Osteocyte (in vitro differentiated cells): ENCODE measurements around the gene ADAMTS2. TPM values are rescaled to one million over a fixed set of nuclear protein-coding genes. Genes with fewer than 3 reads are reported as not detected.

ENCODE experiments used
- DNase-seq: peaks from one replicate; pipeline ENCODE4 v3.0.0; 2021; ENCODE audit warnings: mixed read lengths; ENCODE audit not compliant: unreplicated experiment; ENCODE audit errors: extremely low spot score
- H3K27ac Mint-ChIP-seq: one replicate; pipeline ENCODE4 v1.8.0; 2021; ENCODE audit warnings: mild to moderate bottlenecking, mixed read lengths; ENCODE audit not compliant: unreplicated experiment
- H3K27me3 Mint-ChIP-seq: one replicate; pipeline ENCODE4 v1.8.0; 2021; ENCODE audit warnings: mixed read lengths; ENCODE audit not compliant: unreplicated experiment
- H3K36me3 Mint-ChIP-seq: one replicate; pipeline ENCODE4 v1.8.0; 2021; ENCODE audit warnings: mixed read lengths; ENCODE audit not compliant: unreplicated experiment
- H3K4me1 Mint-ChIP-seq: one replicate; pipeline ENCODE4 v1.8.0; 2021; ENCODE audit warnings: mixed read lengths; ENCODE audit not compliant: unreplicated experiment
- H3K4me3 Mint-ChIP-seq: one replicate; pipeline ENCODE4 v1.8.0; 2021; ENCODE audit warnings: mild to moderate bottlenecking, moderate library complexity, mixed read lengths; ENCODE audit not compliant: unreplicated experiment
- H3K9me3 Mint-ChIP-seq: one replicate; pipeline ENCODE4 v1.8.0; 2021; ENCODE audit warnings: mixed read lengths; ENCODE audit not compliant: unreplicated experiment
- total RNA-seq: library from RNA; stranded (reverse); gene quantifications from 2 replicates; pipeline ENCODE4 v1.2.1, GENCODE V29; 2021
- TF ChIP-seq, protein P1 (sequence below): fragments of 200-600 bp; sonication (generic); IDR thresholded peaks from 2 replicates; pipeline ENCODE4 v1.5.0; 2021; ENCODE audit warnings: antibody characterized with exemption, mild to moderate bottlenecking, moderate library complexity

The ADAMTS2 gene
- total RNA-seq, 1 donor from 2014 or later: 12.2 TPM

DNA sequence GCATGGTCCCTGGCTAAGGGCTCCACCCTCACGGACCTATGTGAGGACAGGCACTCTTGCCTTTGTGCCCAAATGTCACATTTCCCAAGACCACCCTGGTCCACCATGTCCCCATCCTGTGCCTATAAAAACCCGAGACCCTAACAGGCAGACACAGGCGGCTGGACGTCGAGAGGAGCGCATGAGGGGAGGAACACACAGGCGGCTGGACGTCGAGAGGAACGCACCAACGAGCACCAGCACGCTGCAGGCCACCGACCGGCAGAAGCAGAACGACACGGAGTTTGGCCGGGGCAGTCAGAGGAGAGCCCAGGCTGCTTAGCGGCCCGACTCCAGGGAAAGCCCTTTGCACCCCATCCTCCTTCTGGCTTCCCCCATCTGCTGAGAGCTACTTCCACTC lies 119.9 kb downstream of the ADAMTS2 start:
- no peak overlapping the region for H3K27ac Mint-ChIP-seq
- peaks cover 24% of the 10 kb centered on the region for H3K9me3 Mint-ChIP-seq
- TF ChIP-seq, protein P1, sequence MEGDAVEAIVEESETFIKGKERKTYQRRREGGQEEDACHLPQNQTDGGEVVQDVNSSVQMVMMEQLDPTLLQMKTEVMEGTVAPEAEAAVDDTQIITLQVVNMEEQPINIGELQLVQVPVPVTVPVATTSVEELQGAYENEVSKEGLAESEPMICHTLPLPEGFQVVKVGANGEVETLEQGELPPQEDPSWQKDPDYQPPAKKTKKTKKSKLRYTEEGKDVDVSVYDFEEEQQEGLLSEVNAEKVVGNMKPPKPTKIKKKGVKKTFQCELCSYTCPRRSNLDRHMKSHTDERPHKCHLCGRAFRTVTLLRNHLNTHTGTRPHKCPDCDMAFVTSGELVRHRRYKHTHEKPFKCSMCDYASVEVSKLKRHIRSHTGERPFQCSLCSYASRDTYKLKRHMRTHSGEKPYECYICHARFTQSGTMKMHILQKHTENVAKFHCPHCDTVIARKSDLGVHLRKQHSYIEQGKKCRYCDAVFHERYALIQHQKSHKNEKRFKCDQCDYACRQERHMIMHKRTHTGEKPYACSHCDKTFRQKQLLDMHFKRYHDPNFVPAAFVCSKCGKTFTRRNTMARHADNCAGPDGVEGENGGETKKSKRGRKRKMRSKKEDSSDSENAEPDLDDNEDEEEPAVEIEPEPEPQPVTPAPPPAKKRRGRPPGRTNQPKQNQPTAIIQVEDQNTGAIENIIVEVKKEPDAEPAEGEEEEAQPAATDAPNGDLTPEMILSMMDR: no peak
- H3K4me1 Mint-ChIP-seq: no peaks in the 10 kb centered on the region
- H3K36me3 Mint-ChIP-seq: no peaks in the 10 kb centered on the region
- H3K4me3 Mint-ChIP-seq: no peak overlapping the region
- peak; percentile 77 for DNase-seq
- H3K27me3 Mint-ChIP-seq: no peaks in the 10 kb centered on the region

DNA sequence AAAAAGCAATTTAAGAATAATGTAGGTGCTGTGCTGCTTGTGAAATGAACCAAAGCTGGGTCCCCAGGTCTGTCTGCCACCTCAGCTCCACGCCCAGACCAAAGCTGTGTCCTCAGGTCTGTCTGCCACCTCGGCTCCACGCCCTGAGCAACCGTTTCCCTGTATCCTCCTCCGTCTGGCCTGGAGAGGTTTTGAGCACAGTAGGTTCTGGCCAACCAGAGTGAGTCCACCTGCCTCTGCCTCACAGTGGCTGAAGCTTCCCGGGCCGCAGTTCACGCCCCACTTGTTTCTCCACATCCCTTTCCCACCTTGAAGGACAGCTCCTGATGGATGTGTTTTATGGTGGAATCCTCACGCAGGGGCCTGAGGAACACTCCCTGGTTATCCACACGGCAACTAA lies 120.5 kb downstream of the ADAMTS2 start:
- H3K9me3 Mint-ChIP-seq: peaks cover 25% of the 10 kb centered on the region

DNA sequence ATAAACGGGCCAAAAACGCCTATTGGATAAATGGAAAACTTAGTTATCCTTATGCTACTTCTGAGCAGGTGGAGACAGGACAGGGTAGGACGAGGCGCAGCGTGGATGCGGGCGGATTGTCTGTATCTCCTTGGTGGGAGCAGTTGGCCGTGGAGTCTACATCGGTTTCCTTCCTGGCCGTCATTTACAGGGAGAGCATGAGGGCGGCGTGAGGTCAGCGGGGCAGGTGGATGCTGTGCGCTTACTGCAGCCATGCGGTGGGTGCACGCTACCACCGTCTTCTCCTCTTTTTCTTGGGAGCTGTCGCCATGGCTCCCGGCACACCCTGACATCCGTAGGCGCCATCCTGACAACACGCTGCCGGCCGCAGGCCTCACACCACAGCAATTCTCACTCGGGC lies 121.3 kb downstream of the ADAMTS2 start:
- TF ChIP-seq, protein P1: no peak
- Mint-ChIP-seq H3K9me3 (peaks cover 25% of the 10 kb centered on the region), H3K4me1 (no peaks in the 10 kb centered on the region), H3K36me3 (no peaks in the 10 kb centered on the region), H3K4me3 (no peak overlapping the region), H3K27ac (no peak overlapping the region), H3K27me3 (no peaks in the 10 kb centered on the region)
- DNase-seq: no peak

More for the DNA sequence above, 120.5 kb downstream of the ADAMTS2 start:
- H3K4me3 Mint-ChIP-seq: no peak overlapping the region
- no peak overlapping the region for H3K27ac Mint-ChIP-seq
- TF ChIP-seq, protein P1: no peak
- no peaks in the 10 kb centered on the region for H3K36me3 Mint-ChIP-seq
- DNase-seq: peak; percentile 71
- H3K4me1 Mint-ChIP-seq: no peaks in the 10 kb centered on the region
- no peaks in the 10 kb centered on the region for H3K27me3 Mint-ChIP-seq

DNA sequence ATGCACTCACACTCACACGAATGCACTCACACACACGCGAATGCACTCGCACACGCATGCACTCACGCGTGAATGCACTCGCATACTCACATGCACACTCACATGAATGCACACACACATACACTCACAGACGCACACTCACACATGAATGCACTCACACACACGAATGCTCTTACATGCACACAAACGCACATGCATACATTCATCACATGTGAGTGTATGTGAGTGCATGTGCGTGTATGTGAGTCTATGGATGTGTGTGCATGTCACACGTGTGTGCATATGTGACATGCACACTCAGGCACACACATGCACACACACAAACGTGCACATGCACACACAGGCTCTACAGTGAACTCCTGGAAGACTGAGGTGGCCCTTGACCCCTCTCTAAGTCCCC lies 121.7 kb downstream of the ADAMTS2 start:
- DNase-seq: no peak
- H3K4me3 Mint-ChIP-seq: no peak overlapping the region
- no peaks in the 10 kb centered on the region for H3K4me1 Mint-ChIP-seq
- no peak overlapping the region for H3K27ac Mint-ChIP-seq
- H3K9me3 Mint-ChIP-seq: peaks cover 25% of the 10 kb centered on the region
- no peaks in the 10 kb centered on the region for H3K36me3 Mint-ChIP-seq
- TF ChIP-seq, protein P1: no peak
- no peaks in the 10 kb centered on the region for H3K27me3 Mint-ChIP-seq

DNA sequence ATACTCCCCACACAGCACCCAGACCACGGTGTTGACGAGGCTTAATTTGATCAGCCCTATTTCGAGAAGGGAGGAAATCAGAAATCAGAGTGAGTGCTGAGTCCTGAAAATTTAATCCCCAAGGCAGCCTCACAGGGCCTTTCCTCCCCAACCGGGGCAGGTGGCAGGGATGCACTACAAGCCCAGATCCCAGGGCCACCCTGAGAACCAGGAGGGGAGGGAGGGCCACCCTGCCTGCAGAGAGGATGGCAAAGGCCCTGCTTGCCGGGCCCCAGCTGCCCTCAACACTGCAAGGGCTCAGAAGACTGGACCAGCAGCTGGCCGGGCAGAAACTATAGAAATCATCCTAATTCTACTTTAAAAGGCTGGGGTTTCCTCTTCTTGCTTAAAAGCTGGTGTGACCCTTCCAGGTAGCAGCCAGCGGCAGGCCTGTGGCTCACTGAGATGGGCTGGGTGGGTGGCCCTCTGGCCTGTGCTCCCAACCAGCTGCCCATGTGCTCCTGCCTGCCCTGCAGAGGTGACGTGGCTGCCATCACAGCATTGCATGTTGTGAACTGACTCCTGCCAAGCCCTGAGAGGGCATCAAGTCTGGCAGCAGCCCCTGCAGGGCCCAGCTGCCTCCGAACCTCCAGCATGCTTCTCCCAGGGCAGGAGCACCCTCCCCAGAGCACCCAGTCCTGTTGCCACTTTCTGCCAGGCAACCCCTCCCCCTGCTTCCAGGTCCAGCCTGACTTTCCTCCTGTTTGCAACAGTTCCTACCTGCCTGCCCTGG lies 122.8 kb downstream of the ADAMTS2 start:
- DNase-seq: no peak
- Mint-ChIP-seq H3K36me3 (no peaks in the 10 kb centered on the region), H3K4me3 (no peak overlapping the region), H3K27ac (no peak overlapping the region), H3K4me1 (no peaks in the 10 kb centered on the region), H3K27me3 (no peaks in the 10 kb centered on the region), H3K9me3 (peaks cover 25% of the 10 kb centered on the region)
- TF ChIP-seq, protein P1: no peak
